Ovary (tissue), 9 donors: Measurements from ENCODE around the gene FKBP14. TPM values are rescaled to one million over a fixed set of nuclear protein-coding genes. Genes with fewer than 3 reads are reported as not detected.

ENCODE experiments used
- DNase-seq, 5 donors: peaks; one replicate each; pipeline ENCODE4 v3.0.0-alpha.2; 2019 to 2020
- H3K27ac ChIP-seq, 2 donors: fragments of 200-600 bp; one replicate each; pipeline versions ENCODE4 v1.5.1 to v1.8.0; 2019 to 2022
- H3K27me3 ChIP-seq: fragments of 200-600 bp; one replicate; pipeline ENCODE4 v1.8.0; 2022
- H3K36me3 ChIP-seq: fragments of 200-600 bp; sonication (generic); one replicate; pipeline ENCODE4 v1.5.1; 2019
- H3K4me1 ChIP-seq: one replicate; pipeline ENCODE4 v1.8.1; 2013; ENCODE audit warnings: mild to moderate bottlenecking, moderate library complexity; ENCODE audit not compliant: insufficient read depth
- H3K4me3 ChIP-seq: fragments of 200-600 bp; sonication (generic); one replicate; pipeline ENCODE4 v1.5.1; 2017
- H3K9me3 ChIP-seq, 2 donors: fragments of 200-600 bp in 1 of 2; sonication (generic) in 1 of 2; one replicate each; pipeline versions ENCODE4 v1.5.1 to v1.8.1; 2013 to 2019; ENCODE audit warnings: mild to moderate bottlenecking in 1 of 2, moderate library complexity in 1 of 2
- CTCF ChIP-seq, 3 donors: fragments of 450-650 bp in 2 of 3; fragments of 200-600 bp in 1 of 3; IDR thresholded peaks; one replicate each; pipeline versions ENCODE4 v1.5.1 to v1.8.0; 2016 to 2022; ENCODE audit warnings: antibody characterized with exemption in 3 of 3, mild to moderate bottlenecking in 1 of 3
- EP300 ChIP-seq: sonication (generic); formaldehyde crosslinking; IDR thresholded peaks from one replicate; pipeline ENCODE4 v1.6.1; 2017; ENCODE audit warnings: antibody characterized with exemption
- POLR2A ChIP-seq: fragments of 450-650 bp; IDR thresholded peaks from one replicate; pipeline ENCODE4 v1.6.1; 2017; ENCODE audit warnings: antibody characterized with exemption, mild to moderate bottlenecking, moderate library complexity
- WGBS, 3 donors: extraction: QIAGEN DNeasy Blood & Tissue Kit in 1 of 3; methylation state at CpG; one replicate each; pipeline versions ENCODE4 v1.1.5 to v1.1.7; 2013 to 2017; 5-methylcytosine and 5-hydroxymethylcytosine counted together
- intact Hi-C, 4 donors: fragments of 100-400 bp; cut with DNase I; formaldehyde crosslinking; loops; one replicate each; pipeline versions ENCODE4 v1.11.0 to v1.15.1; 2022 to 2023
- polyA plus RNA-seq, 2 donors: library from polyadenylated mRNA; stranded (reverse); fragments of 200-250 nt in 1 of 2; fragments of 350-450 nt in 1 of 2; fragmentation: Illumina TruSeq in 1 of 2; extraction: RNeasy Lipid Tissue Mini Kit (QIAGEN cat#74804) in 1 of 2; gene quantifications; one replicate each; pipeline ENCODE4 v1.2.3, GENCODE V29; 2013 to 2014
- total RNA-seq, 7 donors: library from RNA; depleted of rRNA in 2 of 7; stranded (reverse); fragments of >200 nt in 2 of 7; fragmentation: NEBNext Ultra II Directional in 3 of 7; extraction: Animal tissue kit (Norgen Biotek cat#: 25700) in 3 of 7; gene quantifications; one replicate each; pipeline versions ENCODE4 v1.1.0 to v1.2.4, GENCODE V29; 2016 to 2023
- donor health status: DM: no; HTN: no; CAD: no; lungs with moderate emphysema.
- donor health status: DM: no; HTN: no; CAD: no.
- donor health status: Bipolar disorder and iron deficiency.
- donor health status: DM: yes; HTN: yes; CAD: no.
- donor health status: DM: no; HTN: no; CAD: no.
- donor health status: DM: yes; HTN: yes; CAD: no.

Gene FKBP14
- total and polyA plus RNA-seq, 9 donors: 3.4 to 19.6 (median 13.5) TPM

- H3K36me3 ChIP-seq: no peaks in the 10 kb centered on the region
- TF ChIP-seq POLR2A: no peak
- TF ChIP-seq CTCF (IDR thresholded peaks at IDR 0.05): no peak
- TF ChIP-seq EP300: no peak
- H3K27me3 ChIP-seq: no peaks in the 10 kb centered on the region
- 92 to 94% (median 93%) methylated on average over 3 of the region's 3 CpGs for WGBS, 3 donors
- DNase-seq: no peak
- H3K4me1 ChIP-seq: peaks cover 6% of the 10 kb centered on the region
- intact Hi-C loops: no loop called here
- no peaks in the 10 kb centered on the region for H3K9me3 ChIP-seq
- H3K4me3 ChIP-seq: no peak overlapping the region
- H3K27ac ChIP-seq: no peak overlapping the region
These were observed 52.2 kb downstream of the FKBP14 start for GRCh38 chr7:29974286-29974685.

- H3K36me3 ChIP-seq: no peaks in the 10 kb centered on the region
- H3K4me3 ChIP-seq: no peak overlapping the region
- H3K4me1 ChIP-seq: peaks cover 6% of the 10 kb centered on the region
- no peak for TF ChIP-seq POLR2A
- TF ChIP-seq EP300: no peak
- TF ChIP-seq CTCF (IDR thresholded peaks at IDR 0.05): no peak
- WGBS, 3 donors: 92 to 100% (median 96%) methylated on average over 1 of the region's 1 CpG
- H3K27me3 ChIP-seq: no peaks in the 10 kb centered on the region
- intact Hi-C loops: no loop called here
- no peaks in the 10 kb centered on the region for H3K9me3 ChIP-seq
- H3K27ac ChIP-seq: no peak overlapping the region
- no peak for DNase-seq
These were observed 54.2 kb downstream of the FKBP14 start for GRCh38 chr7:29972315-29972669.

- Histone ChIP-seq H3K27me3 (no peaks in the 10 kb centered on the region), H3K27ac (no peak overlapping the region), H3K4me1 (peaks cover 6% of the 10 kb centered on the region), H3K9me3 (no peaks in the 10 kb centered on the region), H3K4me3 (no peak overlapping the region), H3K36me3 (no peaks in the 10 kb centered on the region)
- intact Hi-C loops: no loop called here
- 44 to 47% (median 47%) methylated on average over 5 of the region's 5 CpGs for WGBS, 3 donors
- no peak for DNase-seq
- TF ChIP-seq POLR2A (no peak), CTCF (IDR thresholded peaks at IDR 0.05) (no peak), EP300 (no peak)
These were observed 54.8 kb downstream of the FKBP14 start for GRCh38 chr7:29971566-29972314.

DNA sequence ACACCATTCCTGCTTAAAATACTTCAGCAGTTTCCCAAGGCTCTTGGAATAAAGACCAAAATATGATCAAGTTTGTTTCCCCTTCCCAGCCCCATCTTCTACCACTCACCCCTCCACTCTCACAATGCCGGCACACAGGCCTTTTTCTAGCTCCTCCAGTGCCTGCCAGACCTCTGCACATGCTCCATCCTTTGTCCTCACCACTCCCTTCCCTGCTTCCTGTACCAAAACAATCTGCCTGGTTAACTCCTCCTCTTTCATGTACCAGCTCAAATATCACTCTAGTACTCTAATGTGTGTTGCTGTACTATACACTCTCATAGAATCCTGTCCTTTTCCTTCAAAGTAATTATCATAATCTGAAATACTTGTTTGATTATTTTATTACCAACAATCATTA lies 56.3 kb downstream of the FKBP14 start:
- DNase-seq: no peak
- Histone ChIP-seq H3K4me1 (peaks cover 5% of the 10 kb centered on the region), H3K4me3 (no peak overlapping the region), H3K36me3 (no peaks in the 10 kb centered on the region), H3K27me3 (no peaks in the 10 kb centered on the region), H3K27ac (no peak overlapping the region), H3K9me3 (no peaks in the 10 kb centered on the region)
- intact Hi-C loops: no loop called here
- no peak for TF ChIP-seq POLR2A
- TF ChIP-seq EP300: no peak
- TF ChIP-seq CTCF (IDR thresholded peaks at IDR 0.05): no peak
- WGBS, 3 donors: 82 to 92% (median 84%) methylated on average over 1 of the region's 1 CpG
